H9 (cell line): ENCODE results near the gene CEP128. TPM values are rescaled to one million over a fixed set of nuclear protein-coding genes. Genes with fewer than 3 reads are reported as not detected.

Experiments
- DNase-seq: peaks from one replicate; pipeline ENCODE4 v3.0.0-alpha.2; 2017
- H2AFZ ChIP-seq: one replicate; pipeline ENCODE4 v1.6.1; 2013; ENCODE audit warnings: mild to moderate bottlenecking, low read length, control low read depth, moderate library complexity
- H2AK5ac ChIP-seq: 2 replicates; pipeline ENCODE4 v1.6.1; 2013; ENCODE audit warnings: low read length, control low read depth, mixed read lengths; ENCODE audit not compliant: insufficient read length
- H2BK120ac ChIP-seq: one replicate; pipeline ENCODE4 v1.6.1; 2013; ENCODE audit warnings: low read depth, mild to moderate bottlenecking, low read length, control low read depth, inconsistent platforms; ENCODE audit not compliant: poor library complexity, severe bottlenecking
- H2BK12ac ChIP-seq: 2 replicates; pipeline ENCODE4 v1.6.1; 2013; ENCODE audit warnings: low read length, control low read depth, mixed read lengths, low read depth; ENCODE audit not compliant: insufficient read length
- H2BK15ac ChIP-seq: 2 replicates; pipeline ENCODE4 v1.6.1; 2013; ENCODE audit warnings: low read depth, low read length, control low read depth
- H2BK20ac ChIP-seq: one replicate; pipeline ENCODE4 v1.6.1; 2013; ENCODE audit warnings: low read depth, mild to moderate bottlenecking, low read length, control low read depth, inconsistent platforms; ENCODE audit not compliant: poor library complexity, severe bottlenecking
- H2BK5ac ChIP-seq: 2 replicates; pipeline ENCODE4 v1.6.1; 2013; ENCODE audit warnings: low read length, control low read depth, mixed read lengths; ENCODE audit not compliant: insufficient read length
- H3K14ac ChIP-seq: 2 replicates; pipeline ENCODE4 v1.6.1; 2013; ENCODE audit warnings: low read length, control low read depth; ENCODE audit not compliant: insufficient read depth
- H3K18ac ChIP-seq: 2 replicates; pipeline ENCODE4 v1.6.1; 2013; ENCODE audit warnings: low read depth, mild to moderate bottlenecking, mixed read lengths, low read length, control low read depth; ENCODE audit not compliant: insufficient read length
- H3K23ac ChIP-seq: 2 replicates; pipeline ENCODE4 v1.6.1; 2013; ENCODE audit warnings: low read length, control low read depth, mixed read lengths, low read depth; ENCODE audit not compliant: insufficient read length
- H3K23me2 ChIP-seq: 2 replicates; pipeline ENCODE4 v1.6.1; 2013; ENCODE audit warnings: low read depth, mild to moderate bottlenecking, mixed read lengths, low read length, control low read depth; ENCODE audit not compliant: insufficient read length, poor library complexity, severe bottlenecking
- H3K27ac ChIP-seq: 2 replicates; pipeline ENCODE4 v1.5.1; 2013; ENCODE audit warnings: low read length, control low read depth, mixed read lengths, low read depth; ENCODE audit not compliant: insufficient read length
- H3K27me3 ChIP-seq: 2 replicates; pipeline ENCODE4 v1.6.1; 2013; ENCODE audit warnings: low read length, control low read depth, inconsistent platforms; ENCODE audit not compliant: insufficient read depth
- H3K4ac ChIP-seq: 2 replicates; pipeline ENCODE4 v1.6.1; 2013; ENCODE audit warnings: low read depth, mild to moderate bottlenecking, control low read depth, inconsistent platforms, low read length, moderate library complexity
- H3K4me1 ChIP-seq: 2 replicates; pipeline ENCODE4 v1.6.1; 2013; ENCODE audit warnings: low read length, control low read depth, inconsistent platforms; ENCODE audit not compliant: insufficient read depth
- H3K4me2 ChIP-seq: 2 replicates; pipeline ENCODE4 v1.6.1; 2013; ENCODE audit warnings: low read length, control low read depth, mixed read lengths; ENCODE audit not compliant: insufficient read length, insufficient read depth
- H3K56ac ChIP-seq: 2 replicates; pipeline ENCODE4 v1.6.1; 2013; ENCODE audit warnings: low read depth, mild to moderate bottlenecking, mixed read lengths, low read length, control low read depth; ENCODE audit not compliant: insufficient read length
- H3K79me1 ChIP-seq: 2 replicates; pipeline ENCODE4 v1.6.1; 2013; ENCODE audit warnings: low read depth, mild to moderate bottlenecking, moderate library complexity, low read length, control low read depth, inconsistent platforms; ENCODE audit not compliant: insufficient read depth, poor library complexity, severe bottlenecking
- H3K79me2 ChIP-seq: 2 replicates; pipeline ENCODE4 v1.6.1; 2013; ENCODE audit warnings: low read length, control low read depth, inconsistent platforms; ENCODE audit not compliant: insufficient read depth
- H3K9ac ChIP-seq: 2 replicates; pipeline ENCODE4 v1.6.1; 2013; ENCODE audit warnings: low read length, control low read depth, mixed read lengths; ENCODE audit not compliant: insufficient read length; ENCODE audit errors: extremely low read depth
- H3K9me3 ChIP-seq: one replicate; pipeline ENCODE4 v1.6.1; 2013; ENCODE audit warnings: low read depth, low read length, inconsistent platforms; ENCODE audit not compliant: control insufficient read depth
- H3T11ph ChIP-seq: one replicate; pipeline ENCODE4 v1.6.1; 2013; ENCODE audit warnings: mild to moderate bottlenecking, low read length, control low read depth, inconsistent platforms
- H4K20me1 ChIP-seq: one replicate; pipeline ENCODE4 v1.6.1; 2013; ENCODE audit not compliant: control insufficient read depth, insufficient read length, insufficient read depth
- H4K5ac ChIP-seq: 2 replicates; pipeline ENCODE4 v1.6.1; 2013; ENCODE audit warnings: low read depth, mild to moderate bottlenecking, mixed read lengths, low read length, control low read depth; ENCODE audit not compliant: insufficient read length
- H4K8ac ChIP-seq: replicated peaks from 2 replicates; pipeline ENCODE4 v1.6.1; 2013; ENCODE audit warnings: low read length, control low read depth, mixed read lengths, low read depth; ENCODE audit not compliant: insufficient read length
- H4K91ac ChIP-seq: 2 replicates; pipeline ENCODE4 v1.6.1; 2013; ENCODE audit warnings: low read depth, mild to moderate bottlenecking, moderate library complexity, mixed read lengths, low read length, control low read depth; ENCODE audit not compliant: insufficient read length
- H3K27ac Mint-ChIP-seq, 3 experiments: 2 replicates in 2 of 3; 3 replicates in 1 of 3; pipeline ENCODE4 v1.8.0; 2020 to 2021; ENCODE audit warnings: mixed read lengths in 3 of 3, mild to moderate bottlenecking in 1 of 3, moderate library complexity in 1 of 3
- H3K27me3 Mint-ChIP-seq: 2 replicates; pipeline ENCODE4 v1.8.0; 2021; ENCODE audit warnings: low read depth, mild to moderate bottlenecking, moderate library complexity, mixed read lengths
- H3K36me3 Mint-ChIP-seq, 3 experiments: 2 replicates in 2 of 3; 3 replicates in 1 of 3; pipeline ENCODE4 v1.8.0; 2020 to 2021; ENCODE audit warnings: low read depth in 3 of 3, mixed read lengths in 3 of 3; ENCODE audit not compliant: insufficient read depth in 1 of 3
- H3K4me1 Mint-ChIP-seq, 2 experiments: 2 replicates each; pipeline ENCODE4 v1.8.0; 2020; ENCODE audit warnings: mixed read lengths in 2 of 2
- H3K4me3 Mint-ChIP-seq, 2 experiments: 2 replicates in 1 of 2; 3 replicates in 1 of 2; pipeline ENCODE4 v1.8.0; 2020 to 2021; ENCODE audit warnings: mild to moderate bottlenecking in 2 of 2, mixed read lengths in 2 of 2, moderate library complexity in 1 of 2
- H3K9me3 Mint-ChIP-seq, 2 experiments: 2 replicates in 1 of 2; 3 replicates in 1 of 2; pipeline ENCODE4 v1.8.0; 2020; ENCODE audit warnings: mild to moderate bottlenecking in 2 of 2, mixed read lengths in 2 of 2, moderate library complexity in 1 of 2
- CTCF ChIP-seq: fragments of 200-600 bp; sonication (generic); conservative IDR thresholded peaks from 3 replicates; pipeline ENCODE4 v1.8.0; 2021; ENCODE audit warnings: antibody characterized with exemption, mild to moderate bottlenecking
- WGBS: extraction: QIAGEN DNeasy Blood & Tissue Kit; methylation state at CpG from one replicate; pipeline ENCODE4 v1.1.7; 2013; ENCODE audit warnings: missing lambda C conversion rate, low lambda C conversion rate, mixed read lengths; ENCODE audit not compliant: insufficient read length; ENCODE audit errors: extremely low coverage; 5-methylcytosine and 5-hydroxymethylcytosine counted together
- total RNA-seq: library from RNA; stranded (reverse); gene quantifications from 2 replicates; pipeline ENCODE4 v1.2.1, GENCODE V29; 2021

The CEP128 gene
- total RNA-seq, 1 experiment from 2014 or later, result 16.3 TPM

- H3K23ac ChIP-seq, result no peak overlapping the region
These were observed 3.5 kb upstream of the CEP128 start for GRCh38 chr14:80944861-80945617.

More at GRCh38 chr14:80944861-80945617, 3.5 kb upstream of the CEP128 start:
- Histone ChIP-seq H4K5ac (no peak overlapping the region), H3K18ac (no peak overlapping the region), H4K91ac (no peak overlapping the region), H3K23me2 (peaks cover 4% of the 10 kb centered on the region), H3K79me2 (0 out of 2 replicates have a peak, but pooled peaks cover 3% of the 10 kb centered on the region), H3K4ac (no peak overlapping the region), H2BK12ac (no peak overlapping the region), H3K9me3 (no peaks in the 10 kb centered on the region), H3K9ac (no peak overlapping the region), H2BK120ac (no peak overlapping the region), H4K20me1 (no peaks in the 10 kb centered on the region), H2AK5ac (no peak overlapping the region), H3K56ac (no peak overlapping the region), H3T11ph (no peak overlapping the region), H2BK5ac (no peak overlapping the region), H4K8ac (no peak overlapping the region), H2AFZ (no peak overlapping the region), H3K27me3 (no peaks in the 10 kb centered on the region), H3K79me1 (no peaks in the 10 kb centered on the region), H3K27ac (no peak overlapping the region), H2BK20ac (no peak overlapping the region), H3K4me2 (no peak overlapping the region), H3K14ac (no peak overlapping the region), H2BK15ac (no peak overlapping the region), H3K4me1 (no peaks in the 10 kb centered on the region)
- Mint-ChIP-seq H3K27me3 (peaks cover 4% of the 10 kb centered on the region; the same call in 1 of the 2 replicates), H3K4me3 (no peak overlapping the region), H3K4me1 (peaks cover 9 to 11% of the 10 kb centered on the region in 2 experiments), H3K9me3 (no peaks in the 10 kb centered on the region), H3K27ac (no peak overlapping the region), H3K36me3 (no peaks in the 10 kb centered on the region)
- no peak for TF ChIP-seq CTCF
- no peak for DNase-seq
- WGBS, result no CpG with 5 or more reads among the region's 5 CpGs
